Astrocyte (in vitro differentiated cells and primary cell): ENCODE measurements around the gene OR7A10.

Source experiments
- EZH2 ChIP-seq: IDR thresholded peaks from 2 replicates; pipeline ENCODE4 v1.6.1; 2012; ENCODE audit warnings: mild to moderate bottlenecking, low read length, inconsistent platforms; ENCODE audit not compliant: insufficient read depth
- TF ChIP-seq, protein P1 (sequence below): IDR thresholded peaks from 2 replicates; pipeline ENCODE4 v1.5.1; 2011; ENCODE audit warnings: low read depth, mild to moderate bottlenecking, inconsistent platforms, low read length, moderate library complexity; ENCODE audit not compliant: insufficient read depth

DNA sequence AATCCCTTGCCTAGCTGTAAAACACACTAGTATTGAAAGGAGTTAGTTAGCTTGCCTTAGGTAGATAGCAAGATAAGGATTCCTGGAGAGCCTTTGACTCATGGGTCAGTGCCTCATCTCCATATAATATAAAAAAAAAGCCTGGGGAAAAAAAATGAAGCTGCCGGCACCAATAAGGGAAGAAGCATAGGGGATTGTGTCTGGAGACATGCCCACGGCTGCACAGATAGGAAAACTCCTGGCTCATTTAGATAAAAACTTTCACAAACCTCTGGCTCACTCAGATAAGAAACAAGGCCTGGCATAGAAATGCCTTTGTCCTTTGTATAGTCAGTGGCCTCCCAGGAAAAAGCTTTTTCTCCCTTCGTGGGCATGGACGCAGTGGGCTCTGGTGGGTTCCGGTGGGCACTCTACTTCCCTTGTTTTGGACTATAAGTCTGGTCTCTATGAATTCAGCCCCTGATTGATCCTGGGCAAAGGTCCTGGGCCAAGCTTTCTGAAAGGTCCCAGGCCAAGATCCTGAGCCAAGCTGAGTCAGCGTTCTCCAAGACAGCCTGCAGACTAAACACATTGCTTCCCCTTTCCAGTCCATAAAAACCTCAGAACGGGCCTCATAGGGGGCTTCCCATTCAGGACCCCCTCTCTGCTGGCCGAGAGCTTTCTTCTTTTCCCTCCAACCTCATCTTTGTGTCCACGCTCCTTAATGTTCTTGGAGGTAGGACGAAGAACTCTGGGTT lies 42.1 kb upstream of the OR7A10 start:
- TF ChIP-seq, protein P1, sequence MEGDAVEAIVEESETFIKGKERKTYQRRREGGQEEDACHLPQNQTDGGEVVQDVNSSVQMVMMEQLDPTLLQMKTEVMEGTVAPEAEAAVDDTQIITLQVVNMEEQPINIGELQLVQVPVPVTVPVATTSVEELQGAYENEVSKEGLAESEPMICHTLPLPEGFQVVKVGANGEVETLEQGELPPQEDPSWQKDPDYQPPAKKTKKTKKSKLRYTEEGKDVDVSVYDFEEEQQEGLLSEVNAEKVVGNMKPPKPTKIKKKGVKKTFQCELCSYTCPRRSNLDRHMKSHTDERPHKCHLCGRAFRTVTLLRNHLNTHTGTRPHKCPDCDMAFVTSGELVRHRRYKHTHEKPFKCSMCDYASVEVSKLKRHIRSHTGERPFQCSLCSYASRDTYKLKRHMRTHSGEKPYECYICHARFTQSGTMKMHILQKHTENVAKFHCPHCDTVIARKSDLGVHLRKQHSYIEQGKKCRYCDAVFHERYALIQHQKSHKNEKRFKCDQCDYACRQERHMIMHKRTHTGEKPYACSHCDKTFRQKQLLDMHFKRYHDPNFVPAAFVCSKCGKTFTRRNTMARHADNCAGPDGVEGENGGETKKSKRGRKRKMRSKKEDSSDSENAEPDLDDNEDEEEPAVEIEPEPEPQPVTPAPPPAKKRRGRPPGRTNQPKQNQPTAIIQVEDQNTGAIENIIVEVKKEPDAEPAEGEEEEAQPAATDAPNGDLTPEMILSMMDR = no peak
- TF ChIP-seq EZH2 = no peak
